Mesenchymal stem cell (in vitro differentiated cells and primary cell): ENCODE results near the gene ITGB7. TPM values are rescaled to one million over a fixed set of nuclear protein-coding genes. Genes with fewer than 3 reads are reported as not detected.

Source experiments
- DNase-seq: peaks from one replicate; pipeline ENCODE4 v3.0.0-alpha.2; 2013
- H2AFZ ChIP-seq: one replicate; pipeline ENCODE4 v1.6.1; 2013; ENCODE audit warnings: low read depth, mild to moderate bottlenecking, control low read depth, inconsistent platforms, low read length, moderate library complexity
- H2AK5ac ChIP-seq: 2 replicates; pipeline ENCODE4 v1.6.1; 2013; ENCODE audit warnings: low read length, moderate library complexity, mild to moderate bottlenecking, inconsistent platforms; ENCODE audit not compliant: severe bottlenecking
- H2BK120ac ChIP-seq: one replicate; pipeline ENCODE4 v1.6.1; 2013; ENCODE audit warnings: low read depth, mild to moderate bottlenecking, inconsistent platforms, low read length, moderate library complexity
- H2BK12ac ChIP-seq, 2 experiments: one replicate each; pipeline ENCODE4 v1.6.1; 2013; ENCODE audit warnings: inconsistent platforms in 2 of 2, low read length in 2 of 2, mild to moderate bottlenecking in 2 of 2, moderate library complexity in 2 of 2, control low read depth in 1 of 2
- H2BK15ac ChIP-seq: one replicate; pipeline ENCODE4 v1.6.1; 2013; ENCODE audit warnings: mild to moderate bottlenecking, low read depth, inconsistent platforms; ENCODE audit not compliant: poor library complexity, severe bottlenecking
- H2BK5ac ChIP-seq: 2 replicates; pipeline ENCODE4 v1.6.1; 2013; ENCODE audit warnings: low read depth, mild to moderate bottlenecking, low read length, control low read depth, inconsistent platforms; ENCODE audit not compliant: poor library complexity, severe bottlenecking
- H3K14ac ChIP-seq, 2 experiments: one replicate each; pipeline ENCODE4 v1.6.1; 2013; ENCODE audit warnings: inconsistent platforms in 2 of 2, low read length in 2 of 2, control low read depth in 1 of 2, mild to moderate bottlenecking in 1 of 2, moderate library complexity in 1 of 2
- H3K18ac ChIP-seq, 2 experiments: one replicate each; pipeline ENCODE4 v1.6.1; 2013; ENCODE audit warnings: inconsistent platforms in 2 of 2, low read length in 2 of 2, control low read depth in 1 of 2, low read depth in 1 of 2, mild to moderate bottlenecking in 1 of 2
- H3K23ac ChIP-seq, 2 experiments: one replicate each; pipeline ENCODE4 v1.6.1; 2013; ENCODE audit warnings: inconsistent platforms in 2 of 2, low read length in 2 of 2, mild to moderate bottlenecking in 2 of 2, moderate library complexity in 2 of 2, control low read depth in 1 of 2
- H3K27ac ChIP-seq: 2 replicates; pipeline ENCODE4 v1.5.1; 2013; ENCODE audit warnings: mild to moderate bottlenecking, moderate library complexity, low read length, control low read depth, inconsistent platforms; ENCODE audit not compliant: poor library complexity, severe bottlenecking
- H3K27me3 ChIP-seq, 2 experiments: 2 replicates each; pipeline versions ENCODE4 v1.6.1 to v1.7.0; 2013; ENCODE audit warnings: low read length in 2 of 2, mild to moderate bottlenecking in 2 of 2, moderate library complexity in 2 of 2, control low read depth in 1 of 2, inconsistent platforms in 1 of 2; ENCODE audit not compliant: control insufficient read depth in 1 of 2, insufficient read depth in 1 of 2
- H3K36me3 ChIP-seq, 2 experiments: 2 replicates each; pipeline versions ENCODE4 v1.6.1 to v1.7.0; 2013; ENCODE audit warnings: low read length in 2 of 2, control low read depth in 1 of 2, inconsistent platforms in 1 of 2, low read depth in 1 of 2, mild to moderate bottlenecking in 1 of 2; ENCODE audit not compliant: insufficient read depth in 2 of 2, control insufficient read depth in 1 of 2
- H3K4ac ChIP-seq, 2 experiments: one replicate each; pipeline ENCODE4 v1.6.1; 2013; ENCODE audit warnings: inconsistent platforms in 2 of 2, low read length in 2 of 2, mild to moderate bottlenecking in 2 of 2, moderate library complexity in 2 of 2, control low read depth in 1 of 2, low read depth in 1 of 2
- H3K4me1 ChIP-seq: 2 replicates; pipeline ENCODE4 v1.6.1; 2013; ENCODE audit warnings: low read depth, low read length, control low read depth; ENCODE audit not compliant: control insufficient read depth, insufficient read depth
- H3K4me2 ChIP-seq: 2 replicates; pipeline ENCODE4 v1.6.1; 2013; ENCODE audit warnings: low read length, mild to moderate bottlenecking, inconsistent platforms; ENCODE audit not compliant: poor library complexity, severe bottlenecking
- H3K4me3 ChIP-seq, 2 experiments: 2 replicates each; pipeline versions ENCODE4 v1.5.1 to v1.7.0; 2013; ENCODE audit warnings: low read length in 2 of 2, mild to moderate bottlenecking in 2 of 2, control low read depth in 1 of 2, low read depth in 1 of 2; ENCODE audit not compliant: insufficient read depth in 1 of 2
- H3K79me1 ChIP-seq: replicated peaks from 2 replicates; pipeline ENCODE4 v1.6.1; 2013; ENCODE audit warnings: mild to moderate bottlenecking, control low read depth, low read length, inconsistent platforms; ENCODE audit not compliant: poor library complexity, severe bottlenecking
- H3K9ac ChIP-seq: 2 replicates; pipeline ENCODE4 v1.7.0; 2013; ENCODE audit warnings: mild to moderate bottlenecking, low read length, moderate library complexity
- H3K9me3 ChIP-seq: 2 replicates; pipeline ENCODE4 v1.7.0; 2013; ENCODE audit warnings: mild to moderate bottlenecking, low read length; ENCODE audit not compliant: control insufficient read depth
- H4K8ac ChIP-seq: one replicate; pipeline ENCODE4 v1.6.1; 2013; ENCODE audit warnings: inconsistent platforms, mild to moderate bottlenecking, low read length, moderate library complexity
- H4K91ac ChIP-seq: one replicate; pipeline ENCODE4 v1.6.1; 2013; ENCODE audit warnings: mild to moderate bottlenecking, low read length, inconsistent platforms
- WGBS: methylation state at CpG from one replicate; pipeline ENCODE4 v1.1.7; 2013; ENCODE audit warnings: mixed read lengths; 5-methylcytosine and 5-hydroxymethylcytosine counted together
- polyA plus RNA-seq, 2 experiments: library from polyadenylated mRNA; stranded (reverse); fragments of 200-250 nt; gene quantifications; one replicate each; pipeline ENCODE4 v1.2.3, GENCODE V29; 2013

The ITGB7 gene
- polyA plus RNA-seq (2013, experiment 1 of 2): 0.19 TPM
- 0.10 TPM for polyA plus RNA-seq (2013, experiment 2 of 2)

- H3K27ac ChIP-seq: no peak within 1 kb of the TSS
- peaks cover 7% of the 10 kb centered on the region for H3K4me1 ChIP-seq
- peak within 1 kb of the TSS; percentile 49 to 98 for H2BK12ac ChIP-seq
- peak within 1 kb of the TSS; percentile 34 to 74 for H3K18ac ChIP-seq
- peak within 1 kb of the TSS in 1 of 2 experiments; percentile 78 for H3K14ac ChIP-seq
- H3K4ac ChIP-seq: peak within 1 kb of the TSS; percentile 68 to 78
- no peak for DNase-seq
- H3K9ac ChIP-seq: peak within 1 kb of the TSS; percentile 86
- peak within 1 kb of the TSS; percentile 77 for H2BK15ac ChIP-seq
- H3K23ac ChIP-seq: peak within 1 kb of the TSS in 1 of 2 experiments; percentile 70
- no peaks in the 10 kb centered on the region for H3K9me3 ChIP-seq
- no peak within 1 kb of the TSS for H2BK5ac ChIP-seq
- no peak within 1 kb of the TSS for H2AFZ ChIP-seq
- H2BK120ac ChIP-seq: peak within 1 kb of the TSS; percentile 37
- peak within 1 kb of the TSS; percentile 75 for H2AK5ac ChIP-seq
- H4K8ac ChIP-seq: peak within 1 kb of the TSS; percentile 74
- H4K91ac ChIP-seq: peak within 1 kb of the TSS; percentile 67
- WGBS: 84% methylated on average over 4 of the region's 5 CpGs
- no peaks in the 10 kb centered on the region for H3K79me1 ChIP-seq
- H3K27me3 ChIP-seq: no peaks in the 10 kb centered on the region
- peaks cover 20 to 27% of the 10 kb centered on the region in 2 experiments for H3K36me3 ChIP-seq
- no peak within 1 kb of the TSS for H3K4me2 ChIP-seq
- H3K4me3 ChIP-seq: peak within 1 kb of the TSS in 1 of 2 experiments; percentile 54
These were observed at the start of gene ITGB7 for GRCh38 chr12:53207042-53207441. ITGB7 (minus strand) TSS chr12:53207251; CDS start chr12:53200443, 6,808 bp downstream.

GRCh38 chr12:53255996-53256395, 48.9 kb upstream of the ITGB7 start:
- H3K18ac ChIP-seq: no peak overlapping the region

GRCh38 chr12:53254816-53255545, 47.9 kb upstream of the ITGB7 start:
- Histone ChIP-seq H3K4ac (no peak overlapping the region), H3K27me3 (no peaks in the 10 kb centered on the region), H2AK5ac (no peak overlapping the region), H2BK120ac (no peak overlapping the region), H2BK15ac (no peak overlapping the region), H3K14ac (no peak overlapping the region), H3K23ac (no peak overlapping the region), H3K4me1 (peaks cover 17% of the 10 kb centered on the region), H3K18ac (no peak overlapping the region), H4K8ac (no peak overlapping the region), H2BK12ac (no peak overlapping the region), H2AFZ (no peak overlapping the region), H3K4me3 (no peak overlapping the region), H3K79me1 (peaks cover 22% of the 10 kb centered on the region), H3K9me3 (no peaks in the 10 kb centered on the region), H3K9ac (no peak overlapping the region), H3K27ac (no peak overlapping the region), H3K4me2 (no peak overlapping the region), H3K36me3 (peaks cover 19 to 26% of the 10 kb centered on the region in 2 experiments), H2BK5ac (no peak overlapping the region), H4K91ac (no peak overlapping the region)
- WGBS: 90% methylated on average over 1 of the region's 1 CpG
- DNase-seq: no peak

More at GRCh38 chr12:53255996-53256395, 48.9 kb upstream of the ITGB7 start:
- 100% methylated on average over 2 of the region's 3 CpGs for WGBS
- no peak overlapping the region for H3K23ac ChIP-seq
- no peak overlapping the region for H3K14ac ChIP-seq
- no peak overlapping the region for H2AFZ ChIP-seq
- no peak overlapping the region for H3K9ac ChIP-seq
- H3K4me2 ChIP-seq: no peak overlapping the region
- no peak overlapping the region for H3K4ac ChIP-seq
- no peak overlapping the region for H3K4me3 ChIP-seq
- H3K36me3 ChIP-seq: peaks cover 19 to 26% of the 10 kb centered on the region in 2 experiments
- peaks cover 16% of the 10 kb centered on the region for H3K4me1 ChIP-seq
- H4K8ac ChIP-seq: no peak overlapping the region
- H3K27ac ChIP-seq: no peak overlapping the region
- no peak overlapping the region for H2BK15ac ChIP-seq
- no peak overlapping the region for H4K91ac ChIP-seq
- no peak overlapping the region for H2AK5ac ChIP-seq
- no peaks in the 10 kb centered on the region for H3K27me3 ChIP-seq
- no peak for DNase-seq
- no peak overlapping the region for H2BK5ac ChIP-seq
- H2BK120ac ChIP-seq: no peak overlapping the region
- H3K79me1 ChIP-seq: peaks cover 22% of the 10 kb centered on the region
- H2BK12ac ChIP-seq: no peak overlapping the region
- H3K9me3 ChIP-seq: no peaks in the 10 kb centered on the region

GRCh38 chr12:53253298-53253697, 46.2 kb upstream of the ITGB7 start:
- H3K4me2 ChIP-seq: peak overlapping the region; percentile 50
- 95% methylated on average over 13 of the region's 13 CpGs for WGBS
- no peak overlapping the region for H3K23ac ChIP-seq
- H3K14ac ChIP-seq: no peak overlapping the region
- H2BK5ac ChIP-seq: no peak overlapping the region
- H3K4me1 ChIP-seq: peaks cover 17% of the 10 kb centered on the region
- no peaks in the 10 kb centered on the region for H3K27me3 ChIP-seq
- H2BK120ac ChIP-seq: no peak overlapping the region
- no peak overlapping the region for H3K4ac ChIP-seq
- H2BK15ac ChIP-seq: no peak overlapping the region
- no peak overlapping the region for H3K18ac ChIP-seq
- peak overlapping the region; percentile 19 for H4K8ac ChIP-seq
- no peak overlapping the region for H2AFZ ChIP-seq
- H4K91ac ChIP-seq: peak overlapping the region; percentile 43
- peaks cover 22% of the 10 kb centered on the region for H3K79me1 ChIP-seq
- H3K9me3 ChIP-seq: no peaks in the 10 kb centered on the region
- no peak overlapping the region for H2BK12ac ChIP-seq
- H3K4me3 ChIP-seq: peak overlapping the region in 1 of 2 experiments; percentile 98
- no peak for DNase-seq
- H3K27ac ChIP-seq: no peak overlapping the region
- peaks cover 19 to 26% of the 10 kb centered on the region in 2 experiments for H3K36me3 ChIP-seq
- no peak overlapping the region for H2AK5ac ChIP-seq
- H3K9ac ChIP-seq: peak overlapping the region; percentile 95
